Measurements from ENCODE around the gene GLUL.
"Not testable (repeated sequence)": the region's sequence is repeated elsewhere in the genome, so short reads cannot be mapped to it uniquely, and the experiment has no call there.

Gene GLUL

GRCh38 chr1:182368358-182368757 lies 23.2 kb downstream of the GLUL start:
- DNase-seq (ENCODE audit: low read depth): no peak

GRCh38 chr1:182367926-182368325 lies 23.7 kb downstream of the GLUL start:
- DNase-seq (ENCODE audit: low read depth): no peak

GRCh38 chr1:182366596-182366995 lies 25.0 kb downstream of the GLUL start:
- DNase-seq (ENCODE audit: low read depth): no peak

- no peak for DNase-seq (ENCODE audit: low read depth)
Observed at GRCh38 chr1:182359645-182360044, 31.9 kb downstream of the GLUL start.

- DNase-seq (ENCODE audit: low read depth): no peak
Observed at GRCh38 chr1:182357913-182358312, 33.7 kb downstream of the GLUL start.

- no peak for DNase-seq (ENCODE audit: low read depth)
Observed at GRCh38 chr1:182357171-182357570, 34.4 kb downstream of the GLUL start.

- no peak for DNase-seq (ENCODE audit: low read depth)
Observed at GRCh38 chr1:182355723-182356098, 35.9 kb downstream of the GLUL start.

- DNase-seq (ENCODE audit: low read depth): no peak
Observed at GRCh38 chr1:182351790-182352364, 39.7 kb downstream of the GLUL start.

- DNase-seq (ENCODE audit: low read depth): no peak
Observed at GRCh38 chr1:182350839-182351238, 40.8 kb downstream of the GLUL start.

- no peak for DNase-seq (ENCODE audit: low read depth)
Observed at GRCh38 chr1:182348961-182349747, 42.4 kb downstream of the GLUL start.

GRCh38 chr1:182347019-182347418 lies 44.6 kb downstream of the GLUL start:
- DNase-seq (ENCODE audit: low read depth): no peak

GRCh38 chr1:182340233-182341058 lies 51.1 kb downstream of the GLUL start:
- peak; percentile 72 for DNase-seq (ENCODE audit: low read depth)

- no peak for DNase-seq (ENCODE audit: low read depth)
Observed at GRCh38 chr1:182339684-182340083, 51.9 kb downstream of the GLUL start.

- DNase-seq (ENCODE audit: low read depth): no peak
Observed at GRCh38 chr1:182338806-182339370, 52.7 kb downstream of the GLUL start.

- DNase-seq (ENCODE audit: low read depth): no peak
Observed at GRCh38 chr1:182337736-182338571, 53.6 kb downstream of the GLUL start.

- DNase-seq (ENCODE audit: low read depth): no peak
Observed at GRCh38 chr1:182335771-182336566, 55.6 kb downstream of the GLUL start.

GRCh38 chr1:182333071-182333571 lies 58.5 kb downstream of the GLUL start:
- not testable (repeated sequence) for DNase-seq (ENCODE audit: low read depth)

- no peak for DNase-seq (ENCODE audit: low read depth)
Observed at GRCh38 chr1:182332261-182333060, 59.1 kb downstream of the GLUL start.

All from ELR (cell line).